Adrenal gland (tissue), 5 donors: ENCODE data around the gene CYP26B1.

ENCODE experiments used
- CTCF ChIP-seq, 6 experiments: fragments of 450-650 bp in 4 of 6; fragments of 200-600 bp in 2 of 6; sonication (generic) in 1 of 6; IDR thresholded peaks; 1 replicate in 5 of 6; 2 replicates in 1 of 6; pipeline versions ENCODE4 v1.5.1 to v1.8.0; 2016 to 2021; ENCODE audit warnings: antibody characterized with exemption in 6 of 6, mild to moderate bottlenecking in 2 of 6, moderate library complexity in 1 of 6
- POLR2A ChIP-seq, 2 donors: fragments of 450-650 bp; IDR thresholded peaks; one replicate each; pipeline ENCODE4 v1.6.1; 2017; ENCODE audit warnings: antibody characterized with exemption in 2 of 2, mild to moderate bottlenecking in 2 of 2, moderate library complexity in 1 of 2
- donor health status: DM: no; HTN: no; CAD: no.

- TF ChIP-seq CTCF (IDR thresholded peaks at IDR 0.05) (no peak), POLR2A (IDR thresholded peaks at IDR 0.05) (no peak)
Observed at GRCh38 chr2:72127401-72128058, 20.1 kb downstream of the CYP26B1 start.
